Neural cell (in vitro differentiated cells): ENCODE measurements around the gene SYT17. TPM values are rescaled to one million over a fixed set of nuclear protein-coding genes. Genes with fewer than 3 reads are reported as not detected.

ENCODE experiments used
- H2AFZ ChIP-seq: fragments of 200-600, 300-800 bp; sonication (generic), shearing (Covaris generic); 2 replicates; pipeline ENCODE4 v1.6.0; 2014; ENCODE audit warnings: low read depth, mild to moderate bottlenecking, antibody characterized with exemption, low read length, moderate library complexity
- H3F3A ChIP-seq: fragments of 200-600 bp; shearing (Covaris generic); 2 replicates; pipeline ENCODE4 v1.6.1; 2016; ENCODE audit warnings: mild to moderate bottlenecking, moderate library complexity, mixed read lengths, antibody characterized with exemption, low read length; ENCODE audit not compliant: insufficient read depth, poor library complexity, severe bottlenecking
- H3K27ac ChIP-seq: fragments of 200-600, 300-800 bp; sonication (generic), shearing (Covaris generic); 2 replicates; pipeline ENCODE4 v1.5.1; 2014; ENCODE audit warnings: mild to moderate bottlenecking, low read length, moderate library complexity
- H3K27me3 ChIP-seq: fragments of 300-800, 200-600 bp; sonication (generic), shearing (Covaris generic); 2 replicates; pipeline ENCODE4 v1.6.0; 2014; ENCODE audit warnings: mild to moderate bottlenecking, low read depth, low read length, moderate library complexity; ENCODE audit not compliant: insufficient read depth
- H3K36me3 ChIP-seq: fragments of 300-800, 200-600 bp; sonication (generic), shearing (Covaris generic); 2 replicates; pipeline ENCODE4 v1.5.1; 2014; ENCODE audit warnings: mild to moderate bottlenecking, antibody characterized with exemption, low read length, moderate library complexity; ENCODE audit not compliant: insufficient read depth
- H3K4me2 ChIP-seq: fragments of 300-800, 200-600 bp; sonication (generic), shearing (Covaris generic); 2 replicates; pipeline ENCODE4 v1.6.0; 2014; ENCODE audit warnings: mild to moderate bottlenecking, low read length
- H3K4me3 ChIP-seq: fragments of 300-800, 200-600 bp; sonication (generic), shearing (Covaris generic); 2 replicates; pipeline ENCODE4 v1.5.1; 2014; ENCODE audit warnings: mild to moderate bottlenecking, low read length, moderate library complexity
- H3K79me2 ChIP-seq: fragments of 200-600 bp; shearing (Covaris generic); replicated peaks from 2 replicates; pipeline ENCODE4 v1.6.0; 2014; ENCODE audit warnings: mild to moderate bottlenecking, low read length, moderate library complexity; ENCODE audit not compliant: insufficient read depth
- H3K9ac ChIP-seq: fragments of 300-800, 200-600 bp; sonication (generic), shearing (Covaris generic); 2 replicates; pipeline ENCODE4 v1.6.1; 2016; ENCODE audit warnings: mild to moderate bottlenecking, low read length, mixed read lengths
- H3K9me2 ChIP-seq: fragments of 200-600 bp; shearing (Covaris generic); 2 replicates; pipeline ENCODE4 v1.6.1; 2016; ENCODE audit warnings: mild to moderate bottlenecking, low read length, mixed read lengths; ENCODE audit not compliant: insufficient read depth
- H3K9me3 ChIP-seq: fragments of 200-600, 300-800 bp; sonication (generic), shearing (Covaris generic); 2 replicates; pipeline ENCODE4 v1.6.1; 2016; ENCODE audit warnings: mild to moderate bottlenecking, mixed run types, low read length, moderate library complexity, mixed read lengths
- H4K20me1 ChIP-seq: fragments of 200-600 bp; shearing (Covaris generic); 2 replicates; pipeline ENCODE4 v1.6.1; 2016; ENCODE audit warnings: mild to moderate bottlenecking, mixed run types; ENCODE audit not compliant: insufficient read depth
- EP300 ChIP-seq: fragments of 450-650 bp; conservative IDR thresholded peaks from 2 replicates; pipeline ENCODE4 v1.6.1; 2014; ENCODE audit warnings: antibody characterized with exemption, mild to moderate bottlenecking, moderate library complexity; ENCODE audit not compliant: poor library complexity, severe bottlenecking
- EZH2 ChIP-seq: fragments of 200-600, 300-800 bp; shearing (Covaris generic), sonication (generic); IDR thresholded peaks from 2 replicates; pipeline ENCODE4 v1.6.1; 2014; ENCODE audit warnings: antibody characterized with exemption, low read length, borderline replicate concordance, mild to moderate bottlenecking; ENCODE audit not compliant: insufficient read depth, poor library complexity, severe bottlenecking
- MXI1 ChIP-seq: fragments of 450-650 bp; conservative IDR thresholded peaks from 2 replicates; pipeline ENCODE4 v1.6.1; 2014; ENCODE audit warnings: antibody characterized with exemption, mild to moderate bottlenecking; ENCODE audit not compliant: poor library complexity, severe bottlenecking
- POLR2AphosphoS5 ChIP-seq: IDR thresholded peaks from 2 replicates; pipeline ENCODE4 v1.6.1; 2012
- RAD21 ChIP-seq: fragments of 450-650 bp; conservative IDR thresholded peaks from 2 replicates; pipeline ENCODE4 v1.6.1; 2014; ENCODE audit warnings: antibody characterized with exemption, mild to moderate bottlenecking, moderate library complexity
- SMC3 ChIP-seq: fragments of 450-650 bp; conservative IDR thresholded peaks from 2 replicates; pipeline ENCODE4 v1.6.1; 2014; ENCODE audit warnings: antibody characterized with exemption, mild to moderate bottlenecking, moderate library complexity; ENCODE audit not compliant: poor library complexity
- TAF1 ChIP-seq: IDR thresholded peaks from 2 replicates; pipeline ENCODE4 v1.6.1; 2012; ENCODE audit warnings: low read depth
- polyA plus RNA-seq: library from polyadenylated mRNA; depleted of rRNA; stranded (reverse); fragments of >200 nt; gene quantifications from 2 replicates; pipeline ENCODE4 v1.2.3, GENCODE V29; 2014
- TF ChIP-seq, protein P1 (sequence below): IDR thresholded peaks from 2 replicates; pipeline ENCODE4 v1.6.1; 2012; ENCODE audit warnings: borderline replicate concordance
- TF ChIP-seq, protein P2 (sequence below): fragments of 450-650 bp; IDR thresholded peaks from 2 replicates; pipeline ENCODE4 v1.5.1; 2014; ENCODE audit warnings: antibody characterized with exemption, mild to moderate bottlenecking, moderate library complexity; ENCODE audit not compliant: poor library complexity, severe bottlenecking

The SYT17 gene
- polyA plus RNA-seq, 1 donor from 2014 or later = 3.0 TPM

DNA sequence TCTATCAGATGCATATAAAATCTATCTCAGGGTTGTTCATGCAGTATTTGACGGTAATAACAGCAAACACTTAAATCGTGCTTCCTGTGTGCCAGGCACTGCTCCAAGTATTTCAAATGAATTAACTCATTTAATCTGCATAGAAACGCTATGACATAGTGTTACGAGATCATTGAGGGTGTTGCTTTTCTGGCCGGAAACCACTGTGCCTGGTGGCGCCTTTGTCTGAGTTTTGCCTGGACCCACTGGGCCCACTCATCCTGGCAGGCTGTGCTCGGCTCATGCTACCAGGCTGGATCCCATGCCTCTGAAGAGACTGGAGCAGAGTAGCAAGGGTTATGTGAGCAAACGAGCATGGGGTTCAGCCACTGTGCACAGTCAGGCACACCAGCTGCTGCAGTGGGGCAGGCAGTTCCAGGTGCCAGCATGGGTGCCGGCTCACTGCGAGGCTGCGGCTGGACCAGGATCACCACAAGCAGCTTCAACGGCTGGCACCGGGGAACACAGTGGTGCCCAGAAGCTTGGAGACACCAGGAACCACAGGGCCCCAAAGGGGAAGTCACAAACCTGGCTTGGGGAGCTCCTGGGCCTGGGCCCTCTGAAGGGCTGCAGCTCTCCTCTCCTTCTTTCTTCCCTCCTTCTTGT is 71.6 kb downstream of the SYT17 start:
- Histone ChIP-seq H3K27ac (no peak overlapping the region), H3K9ac (no peak overlapping the region), H3K9me2 (no peaks in the 10 kb centered on the region), H3K4me2 (no peak overlapping the region), H3K4me3 (no peak overlapping the region), H2AFZ (no peak overlapping the region), H3K36me3 (no peaks in the 10 kb centered on the region), H3F3A (no peaks in the 10 kb centered on the region), H4K20me1 (no peaks in the 10 kb centered on the region), H3K27me3 (no peaks in the 10 kb centered on the region), H3K9me3 (peaks cover 3% of the 10 kb centered on the region), H3K79me2 (no peaks in the 10 kb centered on the region)
- no peak for TF ChIP-seq TAF1

DNA sequence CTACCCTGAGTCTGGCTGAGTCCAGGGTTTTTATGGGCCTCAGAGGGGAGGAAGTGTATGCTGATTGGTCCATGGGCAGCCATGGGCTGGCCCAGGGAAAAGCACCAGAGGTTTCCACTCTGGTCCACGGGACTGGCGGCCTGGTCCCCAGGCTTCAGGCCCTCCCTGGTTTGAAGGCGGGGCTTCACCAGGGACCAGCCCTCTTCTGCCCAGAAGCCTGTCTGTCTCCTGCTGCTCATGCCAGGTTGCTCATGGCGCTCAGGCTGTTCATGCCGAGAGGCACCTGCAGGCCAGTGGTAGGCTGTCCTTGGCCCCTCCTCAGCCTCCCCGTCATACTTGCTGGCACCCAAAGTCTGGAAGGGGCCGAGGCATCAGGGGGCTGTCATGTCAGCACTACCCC is 72.5 kb downstream of the SYT17 start:
- Histone ChIP-seq H4K20me1 (no peaks in the 10 kb centered on the region), H3K27ac (no peak overlapping the region), H3K27me3 (no peaks in the 10 kb centered on the region), H3K9me3 (no peaks in the 10 kb centered on the region), H3K4me2 (no peak overlapping the region), H3K79me2 (no peaks in the 10 kb centered on the region), H3K4me3 (no peak overlapping the region), H3K9ac (no peak overlapping the region), H3F3A (no peaks in the 10 kb centered on the region), H3K9me2 (no peaks in the 10 kb centered on the region), H3K36me3 (no peaks in the 10 kb centered on the region), H2AFZ (no peak overlapping the region)
- TF ChIP-seq, protein P1, sequence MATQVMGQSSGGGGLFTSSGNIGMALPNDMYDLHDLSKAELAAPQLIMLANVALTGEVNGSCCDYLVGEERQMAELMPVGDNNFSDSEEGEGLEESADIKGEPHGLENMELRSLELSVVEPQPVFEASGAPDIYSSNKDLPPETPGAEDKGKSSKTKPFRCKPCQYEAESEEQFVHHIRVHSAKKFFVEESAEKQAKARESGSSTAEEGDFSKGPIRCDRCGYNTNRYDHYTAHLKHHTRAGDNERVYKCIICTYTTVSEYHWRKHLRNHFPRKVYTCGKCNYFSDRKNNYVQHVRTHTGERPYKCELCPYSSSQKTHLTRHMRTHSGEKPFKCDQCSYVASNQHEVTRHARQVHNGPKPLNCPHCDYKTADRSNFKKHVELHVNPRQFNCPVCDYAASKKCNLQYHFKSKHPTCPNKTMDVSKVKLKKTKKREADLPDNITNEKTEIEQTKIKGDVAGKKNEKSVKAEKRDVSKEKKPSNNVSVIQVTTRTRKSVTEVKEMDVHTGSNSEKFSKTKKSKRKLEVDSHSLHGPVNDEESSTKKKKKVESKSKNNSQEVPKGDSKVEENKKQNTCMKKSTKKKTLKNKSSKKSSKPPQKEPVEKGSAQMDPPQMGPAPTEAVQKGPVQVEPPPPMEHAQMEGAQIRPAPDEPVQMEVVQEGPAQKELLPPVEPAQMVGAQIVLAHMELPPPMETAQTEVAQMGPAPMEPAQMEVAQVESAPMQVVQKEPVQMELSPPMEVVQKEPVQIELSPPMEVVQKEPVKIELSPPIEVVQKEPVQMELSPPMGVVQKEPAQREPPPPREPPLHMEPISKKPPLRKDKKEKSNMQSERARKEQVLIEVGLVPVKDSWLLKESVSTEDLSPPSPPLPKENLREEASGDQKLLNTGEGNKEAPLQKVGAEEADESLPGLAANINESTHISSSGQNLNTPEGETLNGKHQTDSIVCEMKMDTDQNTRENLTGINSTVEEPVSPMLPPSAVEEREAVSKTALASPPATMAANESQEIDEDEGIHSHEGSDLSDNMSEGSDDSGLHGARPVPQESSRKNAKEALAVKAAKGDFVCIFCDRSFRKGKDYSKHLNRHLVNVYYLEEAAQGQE = no peak
- TF ChIP-seq EP300 = no peak

DNA sequence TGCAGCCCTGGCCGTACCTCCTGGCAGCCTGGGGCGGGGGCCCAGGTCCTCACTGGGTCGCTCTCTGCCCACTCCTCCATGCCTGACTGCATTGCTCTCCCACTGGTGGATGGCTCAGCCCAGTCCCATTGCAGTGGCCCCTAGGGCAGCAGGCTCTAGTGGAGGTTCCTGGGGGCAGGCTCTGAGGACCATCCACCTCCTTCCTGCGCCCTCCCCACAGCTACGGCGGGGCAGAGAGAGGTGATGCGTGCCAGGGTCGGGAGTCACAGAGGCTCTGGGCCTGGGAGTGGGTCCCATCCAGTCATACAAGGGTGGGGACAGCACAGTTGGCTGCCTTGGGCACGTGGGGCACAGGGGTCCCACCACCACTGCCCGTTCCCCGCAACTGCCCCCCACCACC is 73.5 kb downstream of the SYT17 start:
- Histone ChIP-seq H2AFZ (no peak overlapping the region), H3K9ac (no peak overlapping the region), H3K27me3 (no peaks in the 10 kb centered on the region), H3K9me3 (no peaks in the 10 kb centered on the region), H3K4me3 (no peak overlapping the region), H4K20me1 (no peaks in the 10 kb centered on the region), H3K9me2 (no peaks in the 10 kb centered on the region), H3K4me2 (no peak overlapping the region), H3K79me2 (no peaks in the 10 kb centered on the region), H3F3A (no peaks in the 10 kb centered on the region), H3K36me3 (no peaks in the 10 kb centered on the region), H3K27ac (no peak overlapping the region)
- TF ChIP-seq MXI1 (no peak), RAD21 (no peak), EP300 (no peak), SMC3 (no peak), TAF1 (no peak), POLR2AphosphoS5 (no peak), EZH2 (no peak)
- TF ChIP-seq, protein P1 = no peak
- TF ChIP-seq, protein P2, sequence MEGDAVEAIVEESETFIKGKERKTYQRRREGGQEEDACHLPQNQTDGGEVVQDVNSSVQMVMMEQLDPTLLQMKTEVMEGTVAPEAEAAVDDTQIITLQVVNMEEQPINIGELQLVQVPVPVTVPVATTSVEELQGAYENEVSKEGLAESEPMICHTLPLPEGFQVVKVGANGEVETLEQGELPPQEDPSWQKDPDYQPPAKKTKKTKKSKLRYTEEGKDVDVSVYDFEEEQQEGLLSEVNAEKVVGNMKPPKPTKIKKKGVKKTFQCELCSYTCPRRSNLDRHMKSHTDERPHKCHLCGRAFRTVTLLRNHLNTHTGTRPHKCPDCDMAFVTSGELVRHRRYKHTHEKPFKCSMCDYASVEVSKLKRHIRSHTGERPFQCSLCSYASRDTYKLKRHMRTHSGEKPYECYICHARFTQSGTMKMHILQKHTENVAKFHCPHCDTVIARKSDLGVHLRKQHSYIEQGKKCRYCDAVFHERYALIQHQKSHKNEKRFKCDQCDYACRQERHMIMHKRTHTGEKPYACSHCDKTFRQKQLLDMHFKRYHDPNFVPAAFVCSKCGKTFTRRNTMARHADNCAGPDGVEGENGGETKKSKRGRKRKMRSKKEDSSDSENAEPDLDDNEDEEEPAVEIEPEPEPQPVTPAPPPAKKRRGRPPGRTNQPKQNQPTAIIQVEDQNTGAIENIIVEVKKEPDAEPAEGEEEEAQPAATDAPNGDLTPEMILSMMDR = no peak
